HK-2 (cell line): Measurements from ENCODE around the gene MAP3K9.

Experiments used
- DNase-seq: peaks from one replicate; pipeline ENCODE4 v3.0.0-alpha.2; 2018; ENCODE audit not compliant: unreplicated experiment

The MAP3K9 gene

DNA sequence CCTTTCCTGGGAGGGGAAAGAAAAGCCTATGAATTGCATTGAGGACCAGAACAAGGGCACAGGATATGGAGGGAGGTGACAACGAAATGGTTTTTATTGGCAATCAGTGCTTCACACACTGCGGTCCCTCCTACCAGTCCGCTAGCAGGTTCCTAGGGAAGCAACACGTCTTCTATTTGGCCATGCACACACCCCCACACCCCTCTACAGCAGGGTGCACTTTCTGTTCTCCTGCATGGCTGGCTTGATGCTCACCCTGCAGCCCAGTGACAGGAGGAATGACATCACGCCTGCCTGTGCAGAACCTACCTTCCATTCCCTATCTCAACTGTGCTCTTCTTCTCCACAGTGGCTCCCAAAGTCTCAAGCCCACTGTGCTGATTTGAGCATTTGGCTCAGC is 109.7 kb downstream of the MAP3K9 start:
- no peak for DNase-seq

GRCh38 chr14:70698288-70698687 is 111.0 kb downstream of the MAP3K9 start:
- no peak for DNase-seq

- no peak for DNase-seq
Measured at GRCh38 chr14:70697701-70698100, 111.6 kb downstream of the MAP3K9 start.

DNA sequence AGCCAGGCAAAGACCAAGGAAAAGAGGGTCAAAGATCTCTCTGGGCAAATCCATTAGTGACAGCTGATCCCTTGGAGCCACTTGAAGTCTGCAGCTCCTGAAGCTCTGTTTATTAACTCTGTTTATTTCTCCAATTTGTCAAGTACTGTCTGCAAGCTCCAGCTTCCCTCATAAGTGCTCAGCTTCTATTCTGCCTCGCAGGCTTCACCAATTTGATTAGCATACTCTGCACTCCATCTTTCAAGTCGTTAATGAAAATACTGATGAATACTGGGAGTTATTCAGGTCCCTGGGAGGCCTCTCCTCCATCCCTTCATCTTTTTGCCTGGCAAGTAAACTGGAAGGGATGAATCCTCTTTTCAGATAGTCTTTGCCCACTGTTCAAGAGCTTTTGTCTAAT is 113.3 kb downstream of the MAP3K9 start:
- DNase-seq = no peak

DNA sequence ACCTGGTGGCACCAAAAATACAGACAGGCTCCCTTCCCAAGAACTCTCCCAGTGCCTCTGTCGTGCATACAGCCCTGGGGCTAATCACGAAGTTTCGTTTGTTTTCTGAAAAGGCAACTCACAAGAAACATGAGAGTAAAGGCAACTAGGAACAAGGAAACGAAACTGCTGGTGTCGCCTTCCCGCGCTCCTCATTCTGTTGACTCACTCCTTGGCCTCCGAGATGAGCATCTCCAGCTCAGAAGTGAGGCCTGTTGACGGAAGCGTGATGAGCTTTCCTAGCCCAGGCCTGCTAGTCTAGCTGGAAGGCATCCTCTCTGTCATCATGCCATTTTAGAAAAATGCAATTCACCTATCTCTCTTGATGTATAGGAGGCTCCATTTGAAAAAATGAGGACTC is 117.1 kb downstream of the MAP3K9 start:
- no peak for DNase-seq

DNA sequence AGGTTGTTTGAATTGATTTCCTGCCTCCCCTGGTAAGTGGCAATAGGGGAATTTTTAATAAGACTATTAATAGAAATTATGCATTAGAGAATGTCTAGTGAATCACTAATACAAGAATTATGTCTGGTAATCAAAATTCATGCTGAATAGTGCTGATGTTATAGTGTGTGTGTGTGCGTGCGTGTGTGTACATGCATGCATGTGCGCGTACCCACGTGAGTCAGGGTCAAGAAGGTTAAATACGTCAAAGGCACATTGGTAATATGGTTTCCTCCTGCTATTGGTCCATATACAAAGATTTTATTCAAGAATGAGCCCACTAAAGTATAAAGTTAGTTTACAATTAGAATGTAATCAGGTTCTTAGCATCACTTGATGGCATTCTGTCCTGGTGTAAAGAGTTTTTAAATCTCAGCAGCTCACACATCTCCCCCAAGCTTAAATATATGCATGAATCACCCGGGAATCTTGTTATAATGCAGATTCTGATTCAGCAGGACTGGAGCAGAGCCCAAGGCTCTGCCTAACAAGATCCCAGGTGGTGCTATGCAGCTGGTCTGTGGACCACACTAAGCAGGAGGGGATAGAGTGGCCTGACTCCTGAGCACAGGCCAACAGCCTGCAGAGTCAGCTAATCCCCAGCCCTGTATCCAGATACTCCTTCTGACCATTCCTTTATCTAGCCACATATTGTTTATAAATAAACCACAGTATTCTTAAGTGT is 123.7 kb downstream of the MAP3K9 start:
- DNase-seq = no peak

GRCh38 chr14:70683983-70684382 is 125.3 kb downstream of the MAP3K9 start:
- no peak for DNase-seq

DNA sequence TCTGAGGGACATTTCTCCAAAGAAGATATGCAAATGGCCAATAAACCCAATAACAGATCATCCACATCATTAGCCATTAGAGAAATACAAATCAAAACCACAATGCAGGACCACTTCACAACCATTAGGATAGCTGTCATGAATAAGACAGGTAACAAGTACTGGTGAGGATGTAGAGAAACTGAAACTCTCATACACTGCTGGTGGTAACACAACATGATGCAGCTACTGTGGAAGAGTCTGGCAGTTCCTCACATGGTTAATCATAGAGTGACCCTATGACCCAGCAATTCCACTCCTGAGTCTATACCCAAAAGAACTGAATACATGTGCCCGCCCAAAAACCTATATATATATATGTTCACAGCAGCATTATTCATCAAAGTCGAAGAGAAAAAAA is 128.6 kb downstream of the MAP3K9 start:
- no peak for DNase-seq

- no peak for DNase-seq
Measured at GRCh38 chr14:70677341-70677740, 132.0 kb downstream of the MAP3K9 start.
